Heart left ventricle (tissue), 16 donors: ENCODE measurements around the gene METTL4. TPM values are rescaled to one million over a fixed set of nuclear protein-coding genes. Genes with fewer than 3 reads are reported as not detected.

Experiments
- ATAC-seq, 4 donors: fragments of 200-7000 bp; cut with Tn5 transposase; one replicate each; pipeline ENCODE4 v1.9.1; 2020 to 2022; ENCODE audit warnings: moderate library complexity in 4 of 4, mild to moderate bottlenecking in 3 of 4, moderate number of reproducible peaks in 1 of 4
- DNase-seq, 5 donors: peaks; one replicate each; pipeline ENCODE4 v3.0.0-alpha.2; 2020
- H3K27ac ChIP-seq, 12 donors: fragments of 200-600 bp; sonication (generic) in 4 of 12; one replicate each; pipeline versions ENCODE4 v1.5.0 to v1.8.0; 2016 to 2022; ENCODE audit warnings: mild to moderate bottlenecking in 2 of 12
- H3K27me3 ChIP-seq, 9 donors: fragments of 200-600 bp; sonication (generic) in 2 of 9; one replicate each; pipeline versions ENCODE4 v1.5.1 to v1.8.0; 2016 to 2022; ENCODE audit warnings: mild to moderate bottlenecking in 3 of 9
- H3K36me3 ChIP-seq, 9 donors: fragments of 200-600 bp; sonication (generic) in 2 of 9; one replicate each; pipeline versions ENCODE4 v1.5.0 to v1.8.0; 2018 to 2022; ENCODE audit warnings: mild to moderate bottlenecking in 2 of 9
- H3K4me1 ChIP-seq, 12 donors: fragments of 200-600 bp; sonication (generic) in 4 of 12; one replicate each; pipeline versions ENCODE4 v1.5.0 to v1.8.0; 2016 to 2022; ENCODE audit warnings: mild to moderate bottlenecking in 3 of 12
- H3K4me3 ChIP-seq, 12 donors: fragments of 200-600 bp; sonication (generic) in 4 of 12; one replicate each; pipeline versions ENCODE4 v1.5.0 to v1.8.0; 2017 to 2022; ENCODE audit warnings: mild to moderate bottlenecking in 9 of 12, moderate library complexity in 4 of 12
- H3K9me3 ChIP-seq, 12 donors: fragments of 200-600 bp; sonication (generic) in 4 of 12; one replicate each; pipeline versions ENCODE4 v1.5.0 to v1.8.0; 2016 to 2022; ENCODE audit warnings: mild to moderate bottlenecking in 1 of 12
- CTCF ChIP-seq, 12 donors: fragments of 200-600 bp; sonication (generic) in 4 of 12; IDR thresholded peaks; one replicate each; pipeline versions ENCODE4 v1.5.0 to v1.8.0; 2018 to 2022; ENCODE audit warnings: antibody characterized with exemption in 12 of 12, mild to moderate bottlenecking in 5 of 12
- POLR2A ChIP-seq, 2 donors: fragments of 450-650 bp; IDR thresholded peaks; one replicate each; pipeline ENCODE4 v1.6.1; 2017; ENCODE audit warnings: antibody characterized with exemption in 2 of 2, mild to moderate bottlenecking in 2 of 2, moderate library complexity in 2 of 2
- WGBS, 4 donors: extraction: QIAGEN DNeasy Blood & Tissue Kit in 2 of 4; methylation state at CpG; one replicate each; pipeline versions ENCODE4 v1.1.5 to v1.1.7; 2013 to 2018; 5-methylcytosine and 5-hydroxymethylcytosine counted together
- intact Hi-C, 10 donors: fragments of 100-400 bp; cut with DNase I; formaldehyde crosslinking; loops; one replicate each; pipeline versions ENCODE4 v1.11.1 to v1.14.2; 2022
- polyA plus RNA-seq, 2 donors: library from polyadenylated mRNA; stranded (reverse); fragments of 200-250 nt; gene quantifications; one replicate each; pipeline ENCODE4 v1.2.3, GENCODE V29; 2013
- total RNA-seq, 9 donors: library from RNA; depleted of rRNA in 2 of 9; stranded (reverse); fragments of >200 nt in 2 of 9; fragmentation: NEBNext Ultra II Directional in 3 of 9; extraction: Animal tissue kit (Norgen Biotek cat#: 25700) in 3 of 9; gene quantifications; one replicate each; pipeline versions ENCODE4 v1.1.0 to v1.2.4, GENCODE V29; 2016 to 2023
- donor health status: ischemic (EF 13 %, LVEDD 7.1; RV severe dilation, severe dysfunction).
- donor health status: healthy with polysubstance abuse.
- donor health status: DM: no; HTN: yes; CAD: no.
- donor health status: DM: no; HTN: no; CAD: no.
- donor health status: ischemic (EF 25% LVEDD 6.9; RV normal size, moderate dysfunction).
- donor health status: ischemic (EF 25% LVEDD 5.7; RV mildly dilated, moderate dysfunction).
- donor health status: healthy.
- donor health status: DM: yes; HTN: yes; CAD: no.
- donor health status: ischemic (EF 35%, LVEDD 5.7; RV mildly dilated, moderate dysfunction).
- donor health status: nonischemic (EF 11% LVEDD 7.7; RV severe dilation, severe dysfunction).
- donor health status: DM: yes; HTN: yes; CAD: no.
- donor health status: PGD.
- donor health status: ischemic (EF 29% LVEDD 5.4; RV normal size, mild dysfunction).
- donor health status: nonischemic (EF 23%, LVEDD 6.1; RV moderate dilation, normal function).

Gene METTL4
- total and polyA plus RNA-seq, 11 donors: 3.1 to 10.3 (median 5.8) TPM

GRCh38 chr18:2588666-2589344, 17.5 kb upstream of the METTL4 start:
- WGBS, 4 donors: 69 to 80% (median 73%) methylated on average over 5 of the region's 5 CpGs
- H3K4me1 ChIP-seq: peaks cover 0 to 12% (median 0%) of the 10 kb centered on the region in 12 donors
- DNase-seq (no peak), ATAC-seq (peak in 1 of 4 donors; percentile 50)
- H3K27ac ChIP-seq: peak overlapping the region in 8 of 12 donors; percentile 10 to 54 (median 42)
- no peaks in the 10 kb centered on the region for H3K27me3 ChIP-seq
- TF ChIP-seq POLR2A (IDR thresholded peaks at IDR 0.05) (no peak), CTCF (IDR thresholded peaks at IDR 0.05) (no peak)
- intact Hi-C loops: no loop called here
- peaks cover 0 to 5% (median 0%) of the 10 kb centered on the region in 9 donors for H3K36me3 ChIP-seq
- no peaks in the 10 kb centered on the region for H3K9me3 ChIP-seq
- H3K4me3 ChIP-seq: peak overlapping the region in 7 of 12 donors; percentile 13 to 46 (median 29)

GRCh38 chr18:2587788-2588187, 16.5 kb upstream of the METTL4 start:
- 85 to 90% (median 89%) methylated on average over 3 of the region's 3 CpGs for WGBS, 4 donors
- H3K4me3 ChIP-seq: no peak overlapping the region
- DNase-seq (no peak), ATAC-seq (no peak)
- peaks cover 0 to 12% (median 0%) of the 10 kb centered on the region in 12 donors for H3K4me1 ChIP-seq
- H3K9me3 ChIP-seq: no peaks in the 10 kb centered on the region
- no peak overlapping the region for H3K27ac ChIP-seq
- H3K27me3 ChIP-seq: no peaks in the 10 kb centered on the region
- intact Hi-C loops: no loop called here
- H3K36me3 ChIP-seq: no peaks in the 10 kb centered on the region
- TF ChIP-seq CTCF (IDR thresholded peaks at IDR 0.05) (no peak), POLR2A (IDR thresholded peaks at IDR 0.05) (no peak)

GRCh38 chr18:2573408-2573807, 2.1 kb upstream of the METTL4 start:
- H3K4me1 ChIP-seq: peaks cover 0 to 35% (median 12%) of the 10 kb centered on the region in 12 donors
- H3K27ac ChIP-seq: no peak overlapping the region
- H3K9me3 ChIP-seq: no peaks in the 10 kb centered on the region
- DNase-seq: no peak
- no peak for ATAC-seq
- intact Hi-C loops: loop anchor here in 4 of 10 donors (5.0 kb wide), 2 partner anchors 74 to 84 kb away; partner anchors contain the start of gene SMCHD1 (in 3 of the 4)
- TF ChIP-seq POLR2A (IDR thresholded peaks at IDR 0.05): no peak
- TF ChIP-seq CTCF (IDR thresholded peaks at IDR 0.05): no peak
- no peaks in the 10 kb centered on the region for H3K36me3 ChIP-seq
- H3K27me3 ChIP-seq: no peaks in the 10 kb centered on the region
- H3K4me3 ChIP-seq: peak overlapping the region in 1 of 12 donors; percentile 76
- WGBS, 4 donors: 48 to 56% (median 50%) methylated on average over 2 of the region's 2 CpGs

- H3K27ac ChIP-seq: no peak overlapping the region
- H3K4me1 ChIP-seq: peaks cover 0 to 35% (median 12%) of the 10 kb centered on the region in 12 donors
- no peaks in the 10 kb centered on the region for H3K27me3 ChIP-seq
- intact Hi-C loops: loop anchor here in 4 of 10 donors (5.0 kb wide), 2 partner anchors 74 to 84 kb away; partner anchors contain the start of gene SMCHD1 (in 3 of the 4)
- H3K4me3 ChIP-seq: peak overlapping the region in 1 of 12 donors; percentile 76
- no peak for ATAC-seq
- WGBS, 4 donors: 28 to 41% (median 29%) methylated on average over 5 of the region's 5 CpGs
- peaks cover 0 to 2% (median 0%) of the 10 kb centered on the region in 9 donors for H3K36me3 ChIP-seq
- TF ChIP-seq CTCF (IDR thresholded peaks at IDR 0.05) (no peak), POLR2A (IDR thresholded peaks at IDR 0.05) (no peak)
- no peaks in the 10 kb centered on the region for H3K9me3 ChIP-seq
- no peak for DNase-seq
Measured at GRCh38 chr18:2572892-2573291, 1.6 kb upstream of the METTL4 start.
